Activated CD4-positive, CD25-positive, alpha-beta regulatory T cell treated with anti-CD3 and anti-CD28 coated beads, Interleukin-2, amount 50 U/mL, for 16 hours (primary cell): ENCODE results near the gene ING1.
"Not testable (repeated sequence)": the region's sequence is repeated elsewhere in the genome, so short reads cannot be mapped to it uniquely, and the experiment has no call there.

Experiments used
- DNase-seq: peaks from one replicate; pipeline ENCODE4 v3.0.0-alpha.2; 2020; ENCODE audit warnings: low read depth, low spot score

ING1 gene

DNA sequence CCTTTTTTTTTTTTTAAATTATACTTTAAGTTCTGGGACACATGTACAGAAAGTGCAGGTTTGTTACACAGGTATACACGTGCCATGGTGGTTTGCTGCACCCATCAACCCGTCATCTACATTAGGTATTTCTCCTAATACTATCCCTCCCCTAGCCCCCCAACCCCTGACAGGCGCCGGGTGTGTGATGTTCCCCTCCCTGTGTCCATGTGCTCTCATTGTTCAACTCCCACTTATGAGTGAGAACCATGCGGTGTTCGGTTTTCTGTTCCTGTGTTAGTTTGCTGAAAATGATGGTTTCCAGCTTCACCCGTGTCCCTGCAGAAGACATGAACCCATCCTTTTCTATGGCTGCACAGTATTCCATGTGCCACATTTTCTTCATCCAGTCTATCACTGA is 17.7 kb upstream of the ING1 start:
- not testable (repeated sequence) for DNase-seq

DNA sequence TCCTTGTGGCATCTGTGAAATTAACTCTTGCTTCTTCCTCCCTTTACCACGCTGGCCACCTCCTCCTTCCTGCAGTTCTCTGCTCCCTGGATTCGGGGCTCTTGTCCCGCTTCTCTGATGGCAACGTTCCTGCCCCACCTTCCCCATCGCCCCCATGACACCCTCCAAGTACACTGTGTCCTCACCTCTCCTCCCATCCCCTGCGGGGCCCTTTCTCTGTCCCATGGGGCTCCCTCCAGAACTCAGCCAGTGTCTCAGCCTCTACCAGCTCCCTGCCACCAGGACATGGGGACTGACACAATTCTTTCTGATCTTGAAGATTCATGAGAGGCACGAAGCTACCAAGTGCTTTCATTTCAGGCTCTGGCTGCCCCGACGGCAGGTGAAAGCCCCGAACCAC is 16.7 kb upstream of the ING1 start:
- no peak for DNase-seq

DNA sequence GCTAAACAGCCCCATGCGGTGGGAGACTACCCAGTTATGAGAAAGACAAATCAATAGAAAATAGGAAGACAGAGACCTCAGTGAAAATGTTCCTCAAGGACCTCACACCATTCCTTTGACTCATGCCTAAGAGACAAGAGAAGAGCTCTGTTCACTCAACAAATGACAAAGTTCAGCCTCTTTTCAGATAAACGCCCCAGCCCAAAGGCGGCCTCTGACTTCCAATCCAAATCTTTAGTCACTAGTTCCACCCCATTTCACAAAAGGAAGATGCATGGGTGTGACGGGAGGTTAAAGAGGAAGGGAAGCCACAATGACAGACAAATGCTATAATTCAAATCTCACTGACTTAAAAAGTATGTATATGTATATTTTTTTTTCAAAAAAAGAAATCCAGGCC is 15.7 kb upstream of the ING1 start:
- no peak for DNase-seq

DNA sequence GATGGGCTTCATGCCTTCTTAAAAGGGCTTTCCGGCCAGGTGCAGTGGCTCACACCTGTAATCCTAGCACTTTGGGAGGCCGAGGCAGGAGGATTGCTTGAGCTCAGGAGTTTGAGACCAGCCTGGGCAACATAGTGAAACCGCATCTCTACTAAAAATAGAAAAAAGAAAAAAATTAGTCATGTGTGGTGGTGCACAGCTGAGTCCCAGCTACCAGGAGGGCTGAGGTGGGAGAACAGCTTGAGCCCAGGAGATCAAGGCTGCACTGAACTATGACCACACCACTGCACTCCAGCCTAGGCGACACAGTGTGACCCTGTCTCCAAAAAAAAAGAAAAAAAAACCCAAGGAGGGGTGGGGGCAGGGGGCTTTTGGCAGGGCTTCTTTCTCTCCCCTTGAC is 14.8 kb upstream of the ING1 start:
- DNase-seq, result no peak

DNA sequence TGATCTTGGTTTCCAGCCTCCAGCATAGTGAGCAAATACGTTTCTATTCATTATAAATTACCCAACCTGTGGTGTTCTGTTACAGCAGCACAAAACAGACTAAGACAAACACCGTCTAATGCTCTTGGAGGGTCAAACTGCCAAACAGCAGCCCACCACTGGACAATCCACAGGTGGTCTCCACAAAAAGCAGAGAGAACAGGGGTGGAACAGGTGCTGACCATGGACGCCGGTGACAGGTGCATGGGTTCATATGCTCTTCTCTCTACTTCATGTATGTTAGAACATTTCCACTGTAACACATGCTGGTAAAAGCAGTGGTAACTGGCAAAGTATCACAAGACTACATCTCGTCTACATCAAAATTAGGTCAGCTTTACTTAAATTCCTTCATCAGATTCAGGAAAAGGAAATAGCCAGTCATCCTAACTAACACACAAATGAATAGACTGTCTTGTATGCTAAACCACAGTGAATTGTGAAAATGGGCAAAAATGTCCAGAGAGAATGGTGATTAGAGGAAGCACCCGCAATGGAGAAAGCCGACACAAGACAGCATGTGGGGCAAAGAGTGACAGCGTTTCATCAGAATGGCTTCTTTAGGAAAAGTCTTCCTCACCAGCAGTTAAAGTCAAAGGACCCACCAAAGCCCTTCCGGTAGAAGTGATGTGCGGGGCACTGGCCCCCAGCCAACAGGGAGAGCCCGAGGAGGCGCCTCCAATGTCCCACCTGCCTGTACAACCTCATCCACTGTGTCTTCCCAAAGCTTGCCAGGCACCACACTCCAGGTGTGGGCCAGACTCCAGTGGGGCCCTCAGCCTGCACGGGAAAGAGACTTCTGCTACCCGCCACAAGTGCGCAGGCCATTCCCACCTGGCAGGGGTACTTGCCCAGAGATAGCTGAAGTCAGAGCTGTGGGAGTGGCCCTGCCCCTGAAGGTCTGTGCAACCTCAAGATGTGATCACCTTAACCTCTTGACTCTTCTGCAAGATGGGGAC is 14.1 kb upstream of the ING1 start:
- no peak for DNase-seq

DNA sequence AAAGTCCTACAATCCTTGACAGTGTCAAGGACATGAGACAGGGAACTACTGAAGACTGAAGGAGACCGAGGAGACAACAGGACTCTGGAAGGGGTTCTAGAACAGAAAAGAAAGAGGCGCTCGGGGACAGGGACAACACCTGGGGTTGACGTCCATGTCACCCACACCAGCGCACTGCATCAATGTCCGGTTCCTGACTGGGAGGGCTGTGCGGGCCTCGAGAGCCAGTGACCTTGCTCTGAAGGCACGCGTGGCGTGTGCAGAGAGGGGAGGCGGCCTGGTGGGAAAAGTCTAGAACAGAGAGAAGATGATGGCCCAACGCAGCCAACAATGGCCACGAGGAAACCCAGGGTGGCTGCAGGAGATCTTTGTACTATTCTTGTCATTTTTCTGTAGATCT is 13.3 kb upstream of the ING1 start:
- no peak for DNase-seq

DNA sequence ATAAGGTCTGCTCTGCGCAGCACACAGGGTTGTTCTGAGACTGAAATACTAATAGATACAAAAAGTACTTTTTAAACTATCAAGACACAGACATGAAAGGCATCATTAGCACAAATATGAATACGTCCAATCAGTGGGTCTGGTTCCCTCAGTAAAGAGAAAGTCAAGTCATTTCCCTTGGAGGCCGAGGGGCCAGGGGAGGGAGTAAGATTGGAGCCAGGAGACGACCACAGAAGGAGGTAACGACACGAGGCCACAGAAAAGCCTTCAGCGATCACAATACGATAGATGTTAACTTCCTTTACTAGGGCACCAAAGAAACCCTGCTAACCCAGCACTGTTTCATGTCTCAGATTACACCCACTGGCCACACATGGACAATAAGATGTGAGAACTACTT is 12.9 kb upstream of the ING1 start:
- no peak for DNase-seq

DNA sequence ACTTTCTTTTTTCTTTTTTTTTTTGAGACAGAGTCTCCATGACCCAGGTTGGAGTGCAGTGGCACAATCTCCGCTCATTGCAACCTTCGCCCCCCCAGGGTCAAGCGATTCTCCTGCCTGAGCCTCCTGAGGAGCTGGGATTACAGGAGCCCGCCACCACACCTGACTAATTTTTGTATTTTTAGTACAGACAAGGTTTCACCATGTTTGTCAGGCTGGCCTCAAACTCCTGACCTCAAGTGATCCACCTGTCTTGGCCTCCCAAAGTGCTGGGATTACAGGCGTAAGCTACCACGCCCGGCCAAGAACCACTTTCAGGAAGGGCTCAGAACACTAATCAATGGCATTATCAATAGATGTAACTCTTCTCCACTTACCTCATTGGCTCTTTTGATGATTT is 12.4 kb upstream of the ING1 start:
- not testable (repeated sequence) for DNase-seq

DNA sequence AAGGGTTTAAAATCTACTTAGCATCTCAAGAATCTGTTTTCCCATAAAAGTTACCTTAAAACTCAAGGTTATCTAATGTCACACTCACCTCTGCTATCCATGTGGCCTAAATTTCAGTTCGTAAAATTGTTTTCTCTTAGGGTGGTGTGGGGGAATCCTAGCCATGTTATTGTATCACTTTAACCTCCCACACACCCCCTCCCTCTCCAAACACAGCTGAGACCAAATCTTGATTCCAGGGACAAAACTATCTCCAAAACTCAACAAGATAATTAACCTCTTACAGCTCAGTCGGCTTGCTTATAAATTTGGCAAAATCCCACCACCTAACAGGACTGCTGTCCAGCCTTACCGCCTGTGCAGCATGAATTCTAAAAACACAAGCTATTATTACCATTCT is 11.4 kb upstream of the ING1 start:
- no peak for DNase-seq

DNA sequence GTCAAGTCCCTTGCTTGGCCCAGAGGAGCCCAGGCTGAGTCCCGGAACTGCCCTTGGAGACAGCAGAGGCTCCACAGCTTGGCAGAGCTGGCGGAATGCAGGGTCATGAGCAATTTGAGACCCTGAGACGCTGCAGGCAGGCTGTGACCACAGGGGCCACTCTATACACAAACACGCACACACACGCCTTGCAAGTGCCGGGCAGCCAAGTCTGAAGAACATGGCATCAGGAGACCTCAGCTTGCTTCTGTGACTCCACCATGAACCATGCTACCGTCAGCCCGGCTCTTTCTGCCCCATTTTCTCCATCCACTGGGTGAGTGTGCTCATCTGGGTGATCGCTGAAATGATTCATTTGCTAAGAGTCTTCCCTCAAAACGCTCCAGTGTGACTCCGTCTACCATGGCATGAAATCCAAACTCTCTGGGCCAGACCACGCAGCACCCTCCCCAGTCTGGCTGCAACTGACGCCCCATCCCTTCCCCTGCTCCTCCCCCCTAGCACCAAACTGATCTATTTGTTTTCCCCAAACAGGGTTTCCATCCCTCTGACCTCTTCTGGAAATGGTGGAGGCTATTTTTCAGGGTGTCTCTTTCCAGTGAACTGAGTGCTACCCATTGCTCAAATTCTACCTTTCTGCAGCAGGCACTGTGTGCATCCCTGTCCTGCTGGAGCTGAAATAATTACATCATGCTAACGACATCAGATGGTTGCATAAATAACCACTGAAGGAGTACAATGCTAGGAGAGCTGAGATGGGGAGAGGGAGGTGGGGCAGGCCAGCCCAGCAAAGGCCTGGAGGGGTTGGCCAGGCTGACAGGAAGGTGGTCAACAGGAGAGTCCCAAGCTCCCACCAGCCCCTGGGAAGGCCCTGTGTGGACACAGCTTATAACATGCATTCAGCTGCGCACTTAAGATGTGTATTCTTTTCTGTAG is 10.6 kb upstream of the ING1 start:
- DNase-seq, result no peak

DNA sequence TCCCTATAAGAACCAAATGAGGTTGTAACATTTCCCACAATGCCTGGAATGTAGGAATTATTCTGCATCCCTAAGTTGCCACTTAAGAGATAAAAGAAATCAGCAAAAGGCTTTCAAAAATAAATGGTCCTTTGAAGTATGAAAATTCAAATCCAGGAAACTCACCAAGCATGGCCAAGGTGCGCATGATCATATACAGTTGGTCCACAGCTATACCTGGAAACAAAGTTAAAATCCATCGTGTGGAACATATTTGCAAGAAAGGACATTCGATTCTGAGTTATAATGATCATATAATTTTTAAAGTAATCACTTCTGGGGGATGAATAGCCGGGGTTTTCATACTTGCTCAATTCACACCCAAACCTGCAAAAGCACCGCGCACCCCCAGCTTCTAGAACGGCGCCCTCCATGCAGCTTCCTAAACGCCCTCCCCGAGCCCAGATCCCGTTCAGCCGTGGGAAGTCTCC is 8.1 kb upstream of the ING1 start:
- no peak for DNase-seq

DNA sequence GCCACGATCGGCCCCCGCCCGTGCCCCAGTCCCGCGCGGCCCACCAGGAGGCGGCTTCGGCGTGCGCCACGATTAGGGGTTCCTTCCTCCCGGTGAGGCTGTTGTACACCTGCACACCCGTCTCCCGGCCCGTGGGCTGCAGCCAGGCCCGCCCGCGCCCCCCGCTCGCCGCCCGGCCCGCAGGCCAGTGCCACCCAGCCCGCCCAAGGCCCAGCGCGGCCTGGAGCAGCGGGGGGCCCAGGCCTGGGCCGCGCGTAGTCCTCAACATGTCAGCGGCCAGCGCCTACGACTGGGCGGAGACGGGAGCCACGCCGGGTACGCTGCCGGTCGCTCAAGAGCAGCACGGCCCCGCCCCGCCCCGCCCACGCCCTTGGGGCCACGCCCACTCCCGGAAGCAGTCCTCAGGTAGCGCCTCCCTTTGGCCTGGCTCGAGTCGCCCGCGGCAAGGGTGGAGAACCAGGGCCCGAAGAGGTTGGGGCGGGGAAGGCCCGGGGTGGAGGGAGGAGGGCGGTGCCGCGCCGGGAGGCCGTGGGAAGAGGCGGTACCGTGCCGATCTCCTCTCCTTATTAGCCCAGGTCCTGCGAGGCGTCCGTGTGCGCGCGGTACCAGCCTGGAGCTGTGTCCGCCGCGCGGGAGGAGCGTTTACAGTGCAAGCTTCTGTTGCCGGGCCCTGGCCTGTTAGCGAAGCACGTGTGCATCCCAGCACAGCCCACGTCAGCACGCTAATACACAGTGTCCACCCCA is 7.5 kb upstream of the ING1 start, which contains the start of gene CARS2:
CARS2 (minus strand) TSS at position 291 of the 744 bp plus-strand sequence; CDS start at position 268, 23 bp downstream.
- peak; percentile 85 for DNase-seq

DNA sequence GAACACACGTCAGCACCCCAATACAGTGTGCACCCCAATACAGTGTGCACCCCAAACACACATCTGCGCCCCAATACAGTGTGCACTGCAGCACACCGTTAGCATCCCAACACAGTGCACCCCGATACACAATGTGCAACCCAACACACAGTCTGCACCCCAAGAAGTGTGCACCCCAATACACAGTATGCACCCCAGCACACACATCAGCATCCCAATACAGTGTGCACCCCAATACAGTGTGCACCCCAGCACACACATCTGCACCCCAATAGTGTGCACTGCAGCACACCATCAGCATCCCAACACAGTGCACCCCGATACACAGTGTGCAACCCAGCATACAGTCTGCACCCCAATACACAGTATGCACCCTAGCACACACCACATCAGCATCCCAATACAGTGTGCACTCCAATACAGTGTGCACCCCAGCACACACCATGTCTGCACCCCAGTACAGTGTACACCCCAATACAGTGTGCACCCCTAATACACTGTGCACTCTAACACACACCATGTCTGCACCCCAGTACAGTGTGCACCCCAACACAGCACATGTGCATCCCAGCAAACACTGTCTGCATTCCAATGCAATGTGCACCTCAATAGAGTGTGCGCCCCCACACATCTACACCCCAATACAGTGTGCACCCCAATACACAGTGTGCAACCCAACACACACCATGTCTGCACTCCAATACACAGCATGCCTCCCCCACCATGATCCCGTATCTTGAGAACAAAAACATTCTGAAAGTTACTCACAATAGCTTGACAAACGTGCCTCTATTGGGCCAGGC is 6.7 kb upstream of the ING1 start:
- no peak for DNase-seq

DNA sequence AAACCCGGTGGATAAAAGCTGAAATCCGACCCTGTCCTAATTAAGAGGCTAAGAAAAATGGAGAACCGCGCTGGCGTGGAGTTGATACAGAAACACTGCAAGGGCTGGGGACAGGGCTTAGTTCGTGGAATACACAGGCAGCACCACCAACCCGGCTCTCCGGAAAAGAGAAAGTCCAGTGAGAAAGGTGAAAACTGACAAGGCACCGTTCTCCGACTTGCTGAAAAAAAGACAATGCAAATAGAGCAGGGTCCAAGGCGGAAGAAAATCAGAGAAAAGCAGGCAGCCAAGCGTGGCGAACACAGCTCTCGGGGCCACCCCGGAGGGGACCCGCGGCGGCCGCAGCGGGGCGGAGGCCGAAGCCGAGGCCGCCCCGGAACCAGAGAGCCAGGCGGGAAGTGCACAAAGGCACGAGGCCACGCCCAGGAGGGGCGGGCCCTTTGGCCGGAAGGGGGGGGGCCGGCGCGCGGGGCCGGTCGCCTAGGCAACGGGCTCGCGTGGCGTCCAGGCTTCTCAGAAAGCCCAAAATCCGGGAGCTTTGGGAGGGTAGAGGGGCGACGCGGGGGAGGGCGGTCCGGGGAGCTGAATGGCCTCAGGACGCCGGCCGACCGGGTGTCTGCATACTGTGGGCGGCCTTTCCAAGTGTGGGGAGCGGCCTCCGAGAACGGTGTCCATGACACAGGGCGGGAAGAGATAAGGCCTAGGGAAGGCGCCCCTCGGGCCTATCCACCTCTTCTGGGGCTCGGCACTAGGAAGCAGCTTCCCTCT is 1.2 kb upstream of the ING1 start:
- peak; percentile 78 for DNase-seq

DNA sequence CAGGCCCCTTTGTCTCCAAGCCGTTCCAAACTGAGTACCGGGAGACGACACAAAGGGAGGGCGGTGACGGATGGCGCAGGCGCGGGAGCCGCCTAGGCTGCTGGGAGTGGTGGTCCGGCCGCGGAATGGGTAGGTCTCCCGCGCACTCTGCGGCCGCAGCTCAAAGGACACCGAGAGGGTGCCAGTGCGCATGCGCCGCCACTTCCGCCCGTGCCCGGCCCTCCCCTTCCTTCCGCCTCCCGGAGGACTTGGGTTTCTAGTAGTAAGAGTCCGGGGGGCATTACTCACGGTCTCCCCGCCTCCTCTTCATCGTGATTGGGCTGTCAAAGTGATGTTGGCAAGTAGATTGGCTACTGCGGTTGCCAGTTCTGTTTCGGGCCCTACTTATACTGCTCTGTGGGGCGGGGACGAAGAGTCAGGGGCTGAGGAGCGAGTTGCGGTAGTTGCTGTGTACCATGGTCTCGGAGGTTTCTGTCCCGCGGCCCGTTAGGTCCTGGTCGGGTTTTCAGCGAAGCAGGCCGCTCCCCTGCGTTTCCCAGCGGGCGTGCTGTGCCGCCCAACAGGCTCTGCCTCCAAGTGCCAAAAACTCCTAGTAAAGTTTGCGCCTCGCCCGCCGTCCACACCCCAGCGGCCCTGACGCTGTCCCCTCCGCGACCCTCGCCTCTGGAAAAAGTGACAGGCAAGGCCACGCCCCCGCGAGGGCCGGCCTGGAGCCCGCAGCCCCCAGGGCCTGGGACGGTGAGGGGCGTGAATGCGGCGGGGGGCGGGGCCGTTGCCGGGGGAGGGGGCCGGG is 455 bp upstream of the ING1 start:
- DNase-seq, result peak; percentile 99

DNA sequence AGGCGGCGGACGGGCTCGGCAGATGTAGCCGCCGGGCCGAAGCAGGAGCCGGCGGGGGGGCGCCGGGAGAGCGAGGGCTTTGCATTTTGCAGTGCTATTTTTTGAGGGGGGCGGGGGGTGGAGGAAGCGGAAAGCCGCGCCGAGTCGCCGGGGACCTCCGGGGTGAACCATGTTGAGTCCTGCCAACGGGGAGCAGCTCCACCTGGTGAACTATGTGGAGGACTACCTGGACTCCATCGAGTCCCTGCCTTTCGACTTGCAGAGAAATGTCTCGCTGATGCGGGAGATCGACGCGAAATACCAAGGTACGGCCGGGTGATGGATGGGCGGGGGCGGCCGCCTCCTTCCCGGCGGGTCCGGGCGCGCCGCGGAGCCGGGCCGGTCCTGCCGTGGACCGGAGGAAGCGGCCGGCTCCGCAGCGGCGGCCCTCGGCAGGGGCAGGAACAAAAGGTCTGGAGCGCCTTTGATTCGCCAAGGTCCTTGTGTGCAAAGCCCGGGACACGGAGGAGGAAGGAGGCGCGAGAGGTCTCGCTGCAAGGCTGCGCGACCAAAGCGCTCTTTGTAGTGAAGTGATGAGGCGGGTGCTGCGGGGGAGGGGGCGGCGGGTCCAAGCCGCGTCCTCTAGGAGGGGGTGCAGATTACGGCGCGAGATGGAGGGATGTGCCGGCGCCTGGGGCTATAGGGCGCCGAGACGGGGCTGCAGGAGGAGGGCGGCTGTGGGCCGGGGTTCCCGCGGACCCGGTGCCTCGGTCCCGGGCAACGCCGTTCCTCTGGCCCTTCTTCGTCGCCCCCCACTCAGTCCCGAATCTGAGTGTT is 689 bp downstream of the ING1 start:
- peak; percentile 51 for DNase-seq

DNA sequence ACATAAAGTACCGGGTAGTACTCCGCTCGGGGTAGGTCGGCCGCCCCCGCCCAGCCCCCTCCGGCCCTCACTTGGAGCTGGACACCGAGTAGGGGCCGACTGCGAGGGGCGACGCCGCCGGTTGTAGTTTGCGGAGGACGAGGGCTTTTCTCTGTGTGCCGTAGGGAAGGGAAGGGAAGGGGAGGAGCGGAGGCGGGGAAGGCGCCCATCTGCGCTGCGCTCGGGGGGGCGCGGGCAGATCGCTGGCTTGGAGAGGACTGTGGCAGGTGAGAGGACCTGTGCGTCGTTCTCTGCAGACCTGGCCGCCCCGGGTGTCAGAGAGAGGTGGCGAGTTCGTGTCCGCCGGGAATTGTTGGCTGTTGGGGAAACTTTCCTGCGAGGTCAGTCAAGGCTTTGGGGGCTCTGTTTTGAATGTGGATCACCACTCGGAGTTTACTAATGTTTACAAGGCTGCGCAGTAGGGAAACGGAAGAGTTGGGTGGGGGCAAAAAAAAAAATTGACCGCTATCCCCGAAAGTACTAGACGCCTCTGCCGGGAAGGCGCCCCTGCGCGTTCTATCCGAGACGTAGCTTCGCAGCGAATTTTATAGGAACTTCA is 1.4 kb downstream of the ING1 start:
- peak; percentile 17 for DNase-seq
